GM12873 (cell line): ENCODE results near the gene WDFY3.

Experiments
- CTCF ChIP-seq: IDR thresholded peaks from 2 replicates; pipeline ENCODE4 v1.5.1; 2012; ENCODE audit warnings: low read depth, mild to moderate bottlenecking, moderate library complexity, low read length, control low read depth; ENCODE audit not compliant: insufficient read depth; ENCODE audit errors: missing control alignments

The WDFY3 gene

GRCh38 chr4:84846985-84847384, 119.5 kb downstream of the WDFY3 start:
- TF ChIP-seq CTCF: no peak

- no peak for TF ChIP-seq CTCF
Observed at GRCh38 chr4:84841435-84841834, 125.1 kb downstream of the WDFY3 start.

- TF ChIP-seq CTCF: no peak
Observed at GRCh38 chr4:84837751-84838150, 128.7 kb downstream of the WDFY3 start.

- TF ChIP-seq CTCF: no peak
Observed at GRCh38 chr4:84826681-84827080, 139.8 kb downstream of the WDFY3 start.

- no peak for TF ChIP-seq CTCF
Observed at GRCh38 chr4:84825701-84826341, 140.7 kb downstream of the WDFY3 start.

DNA sequence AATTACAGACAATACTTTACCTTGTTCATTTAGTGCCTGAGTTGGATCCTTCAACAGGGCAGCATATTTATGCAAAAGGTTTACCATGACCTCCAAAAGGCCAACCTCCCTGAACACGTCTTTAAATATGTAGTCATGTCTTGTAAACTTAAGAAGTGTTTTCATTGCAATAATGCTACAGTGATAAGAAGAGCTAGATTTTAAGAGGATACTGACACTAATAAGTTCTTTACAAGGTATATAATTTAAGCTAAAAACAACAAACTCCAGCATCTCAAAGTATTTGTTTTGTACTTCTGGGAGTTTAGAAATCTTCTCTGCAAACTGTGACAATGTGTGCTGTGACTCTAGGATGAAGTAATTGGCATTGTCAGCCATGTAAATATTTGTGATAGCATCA, 145.4 kb downstream of the WDFY3 start:
- TF ChIP-seq CTCF: no peak

- no peak for TF ChIP-seq CTCF
Observed at GRCh38 chr4:84814094-84814750, 152.3 kb downstream of the WDFY3 start.
